KBM-7 (cell line): ENCODE data around the gene FREM3.

Source experiments
- DNase-seq: peaks from one replicate; pipeline ENCODE4 v3.0.0-alpha.2; 2015
- in situ Hi-C: fragments of 300-500 bp; cut with MboI; formaldehyde crosslinking; loops from 2 replicates; pipeline ENCODE4 v1.14.3; 2020; ENCODE audit warnings: low sequenced_read_pairs, low pct_unique_long_range_greater_than_20kb, mixed read lengths

FREM3 gene

GRCh38 chr4:143598816-143599215 lies 101.7 kb downstream of the FREM3 start:
- in situ Hi-C loops, result no loop called here
- DNase-seq, result no peak

- no peak for DNase-seq
- in situ Hi-C loops, result no loop called here
Measured at GRCh38 chr4:143597276-143597675, 103.2 kb downstream of the FREM3 start.

- DNase-seq, result peak; percentile 5
Measured at GRCh38 chr4:143587703-143588102, 112.8 kb downstream of the FREM3 start.

GRCh38 chr4:143586080-143586479 lies 114.4 kb downstream of the FREM3 start:
- in situ Hi-C loops, result no loop called here

More at GRCh38 chr4:143587703-143588102, 112.8 kb downstream of the FREM3 start:
- in situ Hi-C loops, result no loop called here

GRCh38 chr4:143585548-143585947 lies 114.9 kb downstream of the FREM3 start:
- no peak for DNase-seq
- in situ Hi-C loops, result no loop called here

More at GRCh38 chr4:143586080-143586479, 114.4 kb downstream of the FREM3 start:
- no peak for DNase-seq

- no peak for DNase-seq
- in situ Hi-C loops, result no loop called here
Measured at GRCh38 chr4:143581331-143581946, 119.0 kb downstream of the FREM3 start.

- DNase-seq, result no peak
- in situ Hi-C loops, result no loop called here
Measured at GRCh38 chr4:143575331-143575730, 125.1 kb downstream of the FREM3 start.

GRCh38 chr4:143564472-143564871 lies 136.0 kb downstream of the FREM3 start:
- in situ Hi-C loops, result no loop called here
- no peak for DNase-seq

- DNase-seq, result no peak
- in situ Hi-C loops, result no loop called here
Measured at GRCh38 chr4:143559757-143560147, 140.7 kb downstream of the FREM3 start.

GRCh38 chr4:143558823-143559756 lies 141.4 kb downstream of the FREM3 start:
- peak; percentile 3 for DNase-seq
- in situ Hi-C loops, result no loop called here

GRCh38 chr4:143558286-143558685 lies 142.2 kb downstream of the FREM3 start:
- in situ Hi-C loops, result no loop called here
- no peak for DNase-seq

GRCh38 chr4:143555676-143556075 lies 144.8 kb downstream of the FREM3 start:
- DNase-seq, result no peak
- in situ Hi-C loops, result no loop called here

- no peak for DNase-seq
- in situ Hi-C loops, result no loop called here
Measured at GRCh38 chr4:143554728-143555597, 145.5 kb downstream of the FREM3 start.

- DNase-seq, result no peak
- in situ Hi-C loops, result no loop called here
Measured at GRCh38 chr4:143549928-143550327, 150.5 kb downstream of the FREM3 start.

GRCh38 chr4:143539670-143540023 lies 160.8 kb downstream of the FREM3 start:
- no peak for DNase-seq
- in situ Hi-C loops, result no loop called here

- DNase-seq, result no peak
- in situ Hi-C loops, result no loop called here
Measured at GRCh38 chr4:143538979-143539669, 161.4 kb downstream of the FREM3 start.

GRCh38 chr4:143531788-143532491 lies 168.5 kb downstream of the FREM3 start:
- no peak for DNase-seq
- in situ Hi-C loops, result no loop called here

GRCh38 chr4:143531380-143531779 lies 169.1 kb downstream of the FREM3 start:
- DNase-seq, result peak; percentile 33
- in situ Hi-C loops, result no loop called here
